ENCODE data around the gene C6. TPM values are rescaled to one million over a fixed set of nuclear protein-coding genes. Genes with fewer than 3 reads are reported as not detected.

Gene C6
- total RNA-seq, 1 experiment from 2014 or later: 0.37 TPM

DNA sequence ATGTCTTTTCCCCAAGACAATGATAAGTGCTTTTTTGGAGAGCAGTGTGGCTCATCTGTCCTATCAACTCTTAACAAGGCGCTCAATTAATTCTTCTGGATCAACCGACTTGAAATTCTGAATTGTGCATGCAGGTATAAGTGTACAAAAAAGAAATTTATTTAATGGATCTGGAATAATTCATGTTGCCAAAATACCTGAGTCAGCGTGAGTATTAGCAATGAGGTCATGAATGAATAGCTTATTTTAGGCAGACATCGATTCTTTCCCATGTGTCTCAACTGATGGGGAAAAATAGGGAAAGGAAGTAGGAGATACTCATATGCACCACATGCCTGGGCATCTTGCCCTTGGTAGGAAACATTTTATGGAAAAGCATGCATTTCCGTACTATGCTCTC lies 68.0 kb downstream of the C6 start:
- Histone ChIP-seq H3K27ac (ENCODE audit: low read depth, low read length) (no peak overlapping the region), H3K9ac (ENCODE audit: low read length) (no peak overlapping the region), H3K4me2 (ENCODE audit: low read length) (no peak overlapping the region), H3K79me2 (ENCODE audit: insufficient read depth, low read length) (no peaks in the 10 kb centered on the region), H3K9me3 (ENCODE audit: control insufficient read depth in 1 of 2, insufficient read depth in 1 of 2, low read depth in 1 of 2, low read length in 2 of 2) (no peaks in the 10 kb centered on the region), H3K4me3 (replicated peaks in 1 of 2; ENCODE audit: low read depth in 1 of 2, low read length in 2 of 2) (no peak overlapping the region), H4K20me1 (ENCODE audit: insufficient read depth) (no peaks in the 10 kb centered on the region), H3K4me1 (ENCODE audit: control insufficient read depth in 1 of 2, insufficient read depth in 2 of 2, low read length in 2 of 2) (no peaks in the 10 kb centered on the region), H3K36me3 (ENCODE audit: control insufficient read depth in 1 of 2, insufficient read depth in 2 of 2, low read length in 2 of 2) (no peaks in the 10 kb centered on the region), H3K9me2 (ENCODE audit: insufficient read depth) (no peaks in the 10 kb centered on the region), H3K27me3 (ENCODE audit: insufficient read depth, low read length) (no peaks in the 10 kb centered on the region), H2AFZ (ENCODE audit: low read depth, low read length, poor library complexity, severe bottlenecking) (no peak overlapping the region)
- ATAC-seq (no peak), DNase-seq (ENCODE audit: low read depth, low spot score) (no peak)
- RAD21 ChIA-PET (ENCODE audit: low non-redundant PET in 1 of 2, low total read pairs in 2 of 2, uncharacterized antibody in 2 of 2, unreplicated experiment in 2 of 2): no interaction called here
- CTCF ChIA-PET: no interaction called here
- intact Hi-C loops (cut with micrococcal nuclease): no loop called here
- POLR2A ChIA-PET: no interaction called here
- no TSS peak for BruUV-seq (replicated peaks)
- TF ChIP-seq, protein P1, sequence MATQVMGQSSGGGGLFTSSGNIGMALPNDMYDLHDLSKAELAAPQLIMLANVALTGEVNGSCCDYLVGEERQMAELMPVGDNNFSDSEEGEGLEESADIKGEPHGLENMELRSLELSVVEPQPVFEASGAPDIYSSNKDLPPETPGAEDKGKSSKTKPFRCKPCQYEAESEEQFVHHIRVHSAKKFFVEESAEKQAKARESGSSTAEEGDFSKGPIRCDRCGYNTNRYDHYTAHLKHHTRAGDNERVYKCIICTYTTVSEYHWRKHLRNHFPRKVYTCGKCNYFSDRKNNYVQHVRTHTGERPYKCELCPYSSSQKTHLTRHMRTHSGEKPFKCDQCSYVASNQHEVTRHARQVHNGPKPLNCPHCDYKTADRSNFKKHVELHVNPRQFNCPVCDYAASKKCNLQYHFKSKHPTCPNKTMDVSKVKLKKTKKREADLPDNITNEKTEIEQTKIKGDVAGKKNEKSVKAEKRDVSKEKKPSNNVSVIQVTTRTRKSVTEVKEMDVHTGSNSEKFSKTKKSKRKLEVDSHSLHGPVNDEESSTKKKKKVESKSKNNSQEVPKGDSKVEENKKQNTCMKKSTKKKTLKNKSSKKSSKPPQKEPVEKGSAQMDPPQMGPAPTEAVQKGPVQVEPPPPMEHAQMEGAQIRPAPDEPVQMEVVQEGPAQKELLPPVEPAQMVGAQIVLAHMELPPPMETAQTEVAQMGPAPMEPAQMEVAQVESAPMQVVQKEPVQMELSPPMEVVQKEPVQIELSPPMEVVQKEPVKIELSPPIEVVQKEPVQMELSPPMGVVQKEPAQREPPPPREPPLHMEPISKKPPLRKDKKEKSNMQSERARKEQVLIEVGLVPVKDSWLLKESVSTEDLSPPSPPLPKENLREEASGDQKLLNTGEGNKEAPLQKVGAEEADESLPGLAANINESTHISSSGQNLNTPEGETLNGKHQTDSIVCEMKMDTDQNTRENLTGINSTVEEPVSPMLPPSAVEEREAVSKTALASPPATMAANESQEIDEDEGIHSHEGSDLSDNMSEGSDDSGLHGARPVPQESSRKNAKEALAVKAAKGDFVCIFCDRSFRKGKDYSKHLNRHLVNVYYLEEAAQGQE (IDR thresholded peaks at IDR 0.05; ENCODE audit: low read depth): no peak
- TF ChIP-seq CBX3 (IDR thresholded peaks at IDR 0.05; ENCODE audit: low read depth) (no peak), FOSL1 (IDR thresholded peaks at IDR 0.05; ENCODE audit: low read depth) (no peak), SP1 (IDR thresholded peaks at IDR 0.05; ENCODE audit: low read depth) (no peak), RAD21 (IDR thresholded peaks at IDR 0.05; ENCODE audit: low read depth) (no peak), ZNF274 (IDR thresholded peaks at IDR 0.05; ENCODE audit: low read depth, low read length) (no peak), JUND (IDR thresholded peaks at IDR 0.05) (no peak), TCF7L2 (IDR thresholded peaks at IDR 0.05; ENCODE audit: borderline replicate concordance, extremely low read depth, insufficient read depth, insufficient read length) (no peak), ZFX (IDR thresholded peaks at IDR 0.05) (no peak), ELF1 (IDR thresholded peaks at IDR 0.05; ENCODE audit: borderline replicate concordance, low read depth) (no peak), POLR2AphosphoS5 (IDR thresholded peaks at IDR 0.05; ENCODE audit: low read depth, low read length) (no peak), EZH2 (IDR thresholded peaks at IDR 0.05) (no peak), POLR2A (IDR thresholded peaks at IDR 0.05; ENCODE audit: borderline replicate concordance, extremely low read depth, insufficient read depth, insufficient read length) (no peak), SIN3A (IDR thresholded peaks at IDR 0.05; ENCODE audit: low read depth) (no peak), SRF (IDR thresholded peaks at IDR 0.05; ENCODE audit: low read depth) (no peak)
- TF ChIP-seq, protein P2, sequence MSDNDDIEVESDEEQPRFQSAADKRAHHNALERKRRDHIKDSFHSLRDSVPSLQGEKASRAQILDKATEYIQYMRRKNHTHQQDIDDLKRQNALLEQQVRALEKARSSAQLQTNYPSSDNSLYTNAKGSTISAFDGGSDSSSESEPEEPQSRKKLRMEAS (IDR thresholded peaks at IDR 0.05): no peak
- TF ChIP-seq, protein P3, sequence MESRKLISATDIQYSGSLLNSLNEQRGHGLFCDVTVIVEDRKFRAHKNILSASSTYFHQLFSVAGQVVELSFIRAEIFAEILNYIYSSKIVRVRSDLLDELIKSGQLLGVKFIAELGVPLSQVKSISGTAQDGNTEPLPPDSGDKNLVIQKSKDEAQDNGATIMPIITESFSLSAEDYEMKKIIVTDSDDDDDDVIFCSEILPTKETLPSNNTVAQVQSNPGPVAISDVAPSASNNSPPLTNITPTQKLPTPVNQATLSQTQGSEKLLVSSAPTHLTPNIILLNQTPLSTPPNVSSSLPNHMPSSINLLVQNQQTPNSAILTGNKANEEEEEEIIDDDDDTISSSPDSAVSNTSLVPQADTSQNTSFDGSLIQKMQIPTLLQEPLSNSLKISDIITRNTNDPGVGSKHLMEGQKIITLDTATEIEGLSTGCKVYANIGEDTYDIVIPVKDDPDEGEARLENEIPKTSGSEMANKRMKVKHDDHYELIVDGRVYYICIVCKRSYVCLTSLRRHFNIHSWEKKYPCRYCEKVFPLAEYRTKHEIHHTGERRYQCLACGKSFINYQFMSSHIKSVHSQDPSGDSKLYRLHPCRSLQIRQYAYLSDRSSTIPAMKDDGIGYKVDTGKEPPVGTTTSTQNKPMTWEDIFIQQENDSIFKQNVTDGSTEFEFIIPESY (IDR thresholded peaks at IDR 0.05; ENCODE audit: extremely low read depth, insufficient replicate concordance, low read length): no peak

Data from HCT116 (cell line).